K562 (cell line): ENCODE data around the gene GORASP2. TPM values are rescaled to one million over a fixed set of nuclear protein-coding genes. Genes with fewer than 3 reads are reported as not detected.

Source experiments
- ATAC-seq: fragments of 200-7000 bp; cut with Tn5 transposase; 3 replicates; pipeline ENCODE4 v1.9.1; 2020; ENCODE audit warnings: moderate library complexity
- BruUV-seq: library from RNA; stranded (reverse); fragments of 400-500 nt; replicated peaks from 2 replicates; lab custom pipeline; 2021; lab: Mats Ljungman, UMichigan
- CTCF ChIA-PET: fragments of 300-600 bp; formaldehyde crosslinking; extraction: SDS; loops from one replicate; lab custom pipeline; 2021; ENCODE audit warnings: low intra/inter-chr PET ratio; lab: Yijun Ruan, JAX
- POLR2A ChIA-PET: fragments of 300-600, 350-650 bp; sonication (Branson Sonifier 250); formaldehyde crosslinking; extraction: SDS; loops from one replicate; lab custom pipeline; 2021; ENCODE audit warnings: antibody characterized with exemption, inconsistent platforms; lab: Yijun Ruan, JAX
- DNase-seq, 4 experiments: peaks; one replicate each; pipeline versions ENCODE4 v3.0.0 to v3.0.0-alpha.2; 2011 to 2018; ENCODE audit warnings: low spot score in 3 of 4, mixed read lengths in 3 of 4; ENCODE audit errors: extremely low read depth in 1 of 4
- FAIRE-seq: peaks from 2 replicates; lab custom pipeline; 2011; peaks lifted over from hg19 to GRCh38; lab: Jason Lieb, UNC
- H2AFZ ChIP-seq: 2 replicates; pipeline ENCODE4 v1.6.0; 2011; ENCODE audit warnings: low read depth, low read length, control low read depth, inconsistent platforms
- H3K27ac ChIP-seq: fragments of 200-600 bp; 3 replicates; pipeline ENCODE4 v1.8.0; 2011; ENCODE audit warnings: low read depth, mild to moderate bottlenecking, control low read depth, inconsistent platforms, low read length, moderate library complexity, mixed read lengths; ENCODE audit errors: extremely low read depth
- H3K27me3 ChIP-seq, 2 experiments: fragments of 300-600 bp in 1 of 2; 2 replicates in 1 of 2; 3 replicates in 1 of 2; pipeline versions ENCODE4 v1.6.0 to v1.8.0; 2011; ENCODE audit warnings: inconsistent platforms in 2 of 2, low read length in 2 of 2, mild to moderate bottlenecking in 1 of 2, mixed read lengths in 1 of 2, moderate library complexity in 1 of 2; ENCODE audit not compliant: control insufficient read depth in 2 of 2, insufficient read depth in 2 of 2
- H3K36me3 ChIP-seq: fragments of 300-600 bp; 3 replicates; pipeline ENCODE4 v1.8.0; 2011; ENCODE audit warnings: mild to moderate bottlenecking, low read length, inconsistent platforms; ENCODE audit not compliant: control insufficient read depth, insufficient read depth
- H3K4me1 ChIP-seq, 2 experiments: fragments of 200-600 bp in 1 of 2; replicated peaks in 1 of 2; 2 replicates in 1 of 2; 3 replicates in 1 of 2; pipeline versions ENCODE4 v1.5.1 to v1.8.0; 2011; ENCODE audit warnings: inconsistent platforms in 2 of 2, low read length in 2 of 2, mild to moderate bottlenecking in 1 of 2, mixed read lengths in 1 of 2, moderate library complexity in 1 of 2; ENCODE audit not compliant: control insufficient read depth in 2 of 2, insufficient read depth in 2 of 2
- H3K4me2 ChIP-seq: 2 replicates; pipeline ENCODE4 v1.6.1; 2011; ENCODE audit warnings: low read length, control low read depth, inconsistent platforms, mixed read lengths; ENCODE audit not compliant: insufficient read depth
- H3K4me3 ChIP-seq: fragments of 200-600 bp; sonication (generic), shearing (Covaris generic); 2 replicates; pipeline ENCODE4 v1.5.1; 2016; ENCODE audit warnings: control low read depth, inconsistent platforms
- H3K79me2 ChIP-seq: fragments of 200-600 bp; 3 replicates; pipeline ENCODE4 v1.8.0; 2011; ENCODE audit warnings: low read length, inconsistent platforms; ENCODE audit not compliant: control insufficient read depth, insufficient read depth
- H3K9ac ChIP-seq, 2 experiments: 2 replicates each; pipeline versions ENCODE4 v1.6.0 to v1.6.1; 2011; ENCODE audit warnings: low read depth in 2 of 2, low read length in 2 of 2, control low read depth in 1 of 2, inconsistent platforms in 1 of 2, mild to moderate bottlenecking in 1 of 2, mixed read lengths in 1 of 2; ENCODE audit not compliant: insufficient read depth in 1 of 2
- H3K9me1 ChIP-seq: one replicate; pipeline ENCODE4 v1.6.0; 2011; ENCODE audit warnings: inconsistent platforms, mild to moderate bottlenecking, low read length, moderate library complexity; ENCODE audit not compliant: control insufficient read depth, insufficient read depth
- H3K9me3 ChIP-seq: replicated peaks from 2 replicates; pipeline ENCODE4 v1.5.1; 2011; ENCODE audit warnings: low read depth, low read length, inconsistent platforms; ENCODE audit not compliant: control insufficient read depth, insufficient read depth
- H4K20me1 ChIP-seq: replicated peaks from 2 replicates; pipeline ENCODE4 v1.6.1; 2011; ENCODE audit warnings: low read length, inconsistent platforms, mixed read lengths; ENCODE audit not compliant: control insufficient read depth, insufficient read depth
- ATF6 ChIP-seq: sonication (generic); formaldehyde crosslinking; IDR thresholded peaks from 2 replicates; pipeline ENCODE4 v1.4.0; 2020; ENCODE audit warnings: mild to moderate bottlenecking, missing genetic modification reagents
- CBFB ChIP-seq: sonication (generic); formaldehyde crosslinking; IDR thresholded peaks from 2 replicates; pipeline ENCODE4 v1.4.0; 2020; ENCODE audit warnings: mild to moderate bottlenecking, missing genetic modification reagents
- CBX8 ChIP-seq: fragments of 200-600 bp; sonication (generic); IDR thresholded peaks from 2 replicates; pipeline ENCODE4 v1.6.1; 2012; ENCODE audit warnings: borderline replicate concordance, mixed run types, low read depth, mild to moderate bottlenecking, moderate library complexity, mixed read lengths, low read length, control low read depth, inconsistent platforms; ENCODE audit not compliant: poor library complexity, severe bottlenecking; ENCODE audit errors: extremely low read depth
- CREB5 ChIP-seq: fragments of 250-450 bp; sonication (Bioruptor Pico); IDR thresholded peaks from 2 replicates; pipeline ENCODE4 v1.5.0; 2020; ENCODE audit warnings: mild to moderate bottlenecking
- HES1 ChIP-seq: fragments of 450-650 bp; IDR thresholded peaks from 2 replicates; pipeline ENCODE4 v1.6.1; 2016; ENCODE audit warnings: low read depth, mild to moderate bottlenecking, moderate library complexity
- KAT2B ChIP-seq: IDR thresholded peaks from one replicate; pipeline ENCODE4 v1.6.1; 2012; ENCODE audit warnings: low read depth, mild to moderate bottlenecking, control low read depth, inconsistent platforms, low read length, moderate library complexity
- PHB ChIP-seq: fragments of 250-450 bp; sonication (Bioruptor Pico); IDR thresholded peaks from 2 replicates; pipeline ENCODE4 v1.5.0; 2021
- RAD21 ChIP-seq, 2 experiments: fragments of 250-450 bp in 1 of 2; fragments of 450-650 bp in 1 of 2; sonication (Bioruptor Pico) in 1 of 2; formaldehyde crosslinking in 1 of 2; IDR thresholded peaks in 1 of 2; conservative IDR thresholded peaks in 1 of 2; 2 replicates each; pipeline versions ENCODE4 v1.4.0 to v1.8.0; 2020 to 2022; ENCODE audit warnings: mild to moderate bottlenecking in 2 of 2, moderate library complexity in 1 of 2
- RB1 ChIP-seq: fragments of 450-650 bp; IDR thresholded peaks from 2 replicates; pipeline ENCODE4 v1.6.1; 2017; ENCODE audit warnings: low read depth, mild to moderate bottlenecking
- SAFB ChIP-seq: fragments of 200-400 bp; formaldehyde crosslinking; IDR thresholded peaks from 2 replicates; pipeline ENCODE4 v1.6.1; 2017; ENCODE audit warnings: low read depth, low read length, borderline replicate concordance
- SAFB2 ChIP-seq: fragments of 200-400 bp; formaldehyde crosslinking; IDR thresholded peaks from 2 replicates; pipeline ENCODE4 v1.6.1; 2018; ENCODE audit warnings: borderline replicate concordance, low read length, low read depth, moderate library complexity; ENCODE audit not compliant: severe bottlenecking
- SFPQ ChIP-seq: fragments of 200-400 bp; formaldehyde crosslinking; IDR thresholded peaks from 2 replicates; pipeline ENCODE4 v1.6.1; 2017; ENCODE audit warnings: mild to moderate bottlenecking, low read depth, low read length, moderate library complexity
- ZEB2 ChIP-seq: fragments of 450-650 bp; IDR thresholded peaks from 2 replicates; pipeline ENCODE4 v1.6.1; 2016
- WGBS: fragments of 100-300 bp; shearing (Covaris generic); methylation state at CpG from one replicate; pipeline ENCODE4 v1.1.6; 2016; ENCODE audit warnings: low coverage, mixed read lengths; ENCODE audit not compliant: insufficient coverage; ENCODE audit errors: missing lambda C conversion rate; 5-methylcytosine and 5-hydroxymethylcytosine counted together
- in situ Hi-C: fragments of 300-500 bp; cut with MboI; formaldehyde crosslinking; loops from 4 replicates; pipeline ENCODE4 v1.15.0; 2018; ENCODE audit warnings: inconsistent platforms, mixed read lengths
- intact Hi-C: fragments of 100-400 bp; cut with micrococcal nuclease; formaldehyde crosslinking; loops from 2 replicates; pipeline ENCODE4 v1.14.2; 2022
- polyA plus RNA-seq, 8 experiments: library from polyadenylated mRNA; depleted of rRNA in 4 of 8; stranded (reverse) in 5 of 8; unstranded in 3 of 8; fragments of >200 nt; fragmentation: Nextera tagmentation in 2 of 8; fragmentation: Illumina TruSeq in 1 of 8; extraction: Ambion mirVana in 2 of 8; extraction: Trizol in 1 of 8; gene quantifications; 2 replicates each; pipeline versions ENCODE4 v1.2.1 to v1.2.3, GENCODE V29; 2011 to 2014; ENCODE audit warnings: inconsistent platforms in 1 of 8, missing spikeins in 1 of 8
- total RNA-seq, 7 experiments: library from RNA; depleted of rRNA in 6 of 7; stranded (reverse); fragments of >200 nt in 6 of 7; fragmentation: Illumina TruSeq in 2 of 7; extraction: Trizol in 2 of 7; gene quantifications; 2 replicates each; pipeline versions ENCODE4 v1.2.1 to v1.2.3, GENCODE V29; 2011 to 2021; ENCODE audit warnings: low replicate concordance in 1 of 7

GORASP2 gene
- total and polyA plus RNA-seq, 9 of the 15 experiments (the other 6 are each of a cell fraction or from before 2014, with no cell fraction given): 27.4 to 180 (median 59.6) TPM

- intact Hi-C loops (no loop called here), in situ Hi-C loops (loop anchor here (25.0 kb wide), 1 partner anchor 1162 kb away; the partner anchor contains the start of gene DLX2)
- H2AFZ ChIP-seq: no peak overlapping the region
- CTCF ChIA-PET: no interaction called here
- H3K27me3 ChIP-seq: no peaks in the 10 kb centered on the region
- ATAC-seq: no peak
- H3K27ac ChIP-seq: no peak overlapping the region
- no peak overlapping the region for H3K4me3 ChIP-seq
- POLR2A ChIA-PET: interaction anchor here (0.9 to 1.3 kb wide), 3 partner anchors 9 to 19 kb away, joined by 3 to 7 read pairs (median 3); no protein-coding TSS in a partner anchor
- H3K4me1 ChIP-seq: no peaks in the 10 kb centered on the region
- no peaks in the 10 kb centered on the region; the same call in 1 of the 2 replicates for H3K9me3 ChIP-seq
- FAIRE-seq: no peak
- H3K9ac ChIP-seq: no peak overlapping the region
- H3K79me2 ChIP-seq: peaks cover 30% of the 10 kb centered on the region
- no peaks in the 10 kb centered on the region for H3K9me1 ChIP-seq
- BruUV-seq: no TSS peak
- H4K20me1 ChIP-seq: peaks cover 6% of the 10 kb centered on the region; the same call in 1 of the 2 replicates
- no peak overlapping the region for H3K4me2 ChIP-seq
- H3K36me3 ChIP-seq: peaks cover 78% of the 10 kb centered on the region
- 95% methylated on average over 4 of the region's 4 CpGs for WGBS
- DNase-seq: no peak
- TF ChIP-seq ZEB2 (no peak), RAD21 (CRISPR knock-in tag; conservative IDR thresholded peaks at IDR 0.05 in 1 of 2, IDR thresholded peaks at IDR 0.05 in 1 of 2) (no peak), SAFB2 (no peak), CBFB (CRISPR knock-in tag) (no peak), SFPQ (no peak), ATF6 (CRISPR knock-in tag) (no peak), RB1 (no peak), CBX8 (no peak), PHB (CRISPR knock-in tag) (no peak), SAFB (no peak), HES1 (no peak), CREB5 (CRISPR knock-in tag) (no peak), KAT2B (no peak)
These were observed 21.2 kb downstream of the GORASP2 start for GRCh38 chr2:170950221-170950761.
